ENCODE data around the gene FBXO44.
A peak's percentile ranks its signal among the peaks of the same experiment; 100 is the strongest.

DNA sequence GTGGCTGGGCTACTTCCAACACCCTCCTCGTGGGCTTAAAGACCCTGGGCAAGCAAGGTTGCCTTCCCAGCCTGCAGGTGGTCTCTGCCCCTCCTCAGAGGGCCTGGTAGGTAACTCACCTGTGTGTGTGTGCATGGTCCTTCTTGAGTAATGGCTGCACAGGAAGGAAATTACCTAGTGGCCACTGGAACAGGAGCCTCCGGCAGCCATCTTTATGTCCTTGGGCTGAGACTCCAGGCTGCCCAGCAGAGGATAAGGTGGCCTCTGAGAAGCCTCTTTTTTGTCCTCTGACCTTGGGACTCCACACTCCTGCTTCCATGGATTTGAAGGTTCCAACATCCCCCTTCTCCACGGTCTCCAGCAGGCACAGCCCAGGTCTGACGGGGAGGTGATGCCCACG is 56.8 kb downstream of the FBXO44 start:
- TF ChIP-seq, protein P1, sequence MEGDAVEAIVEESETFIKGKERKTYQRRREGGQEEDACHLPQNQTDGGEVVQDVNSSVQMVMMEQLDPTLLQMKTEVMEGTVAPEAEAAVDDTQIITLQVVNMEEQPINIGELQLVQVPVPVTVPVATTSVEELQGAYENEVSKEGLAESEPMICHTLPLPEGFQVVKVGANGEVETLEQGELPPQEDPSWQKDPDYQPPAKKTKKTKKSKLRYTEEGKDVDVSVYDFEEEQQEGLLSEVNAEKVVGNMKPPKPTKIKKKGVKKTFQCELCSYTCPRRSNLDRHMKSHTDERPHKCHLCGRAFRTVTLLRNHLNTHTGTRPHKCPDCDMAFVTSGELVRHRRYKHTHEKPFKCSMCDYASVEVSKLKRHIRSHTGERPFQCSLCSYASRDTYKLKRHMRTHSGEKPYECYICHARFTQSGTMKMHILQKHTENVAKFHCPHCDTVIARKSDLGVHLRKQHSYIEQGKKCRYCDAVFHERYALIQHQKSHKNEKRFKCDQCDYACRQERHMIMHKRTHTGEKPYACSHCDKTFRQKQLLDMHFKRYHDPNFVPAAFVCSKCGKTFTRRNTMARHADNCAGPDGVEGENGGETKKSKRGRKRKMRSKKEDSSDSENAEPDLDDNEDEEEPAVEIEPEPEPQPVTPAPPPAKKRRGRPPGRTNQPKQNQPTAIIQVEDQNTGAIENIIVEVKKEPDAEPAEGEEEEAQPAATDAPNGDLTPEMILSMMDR (IDR thresholded peaks at IDR 0.05) = 0 out of 2 replicates have a peak, but pooled peaks have one; percentile 31
- TF ChIP-seq TCF7L2 (IDR thresholded peaks at IDR 0.05; ENCODE audit: low read depth, low read length) = no peak
- no peak for TF ChIP-seq POLR2AphosphoS5 (IDR thresholded peaks at IDR 0.05; ENCODE audit: low read depth, low read length)
- no peak for TF ChIP-seq SIN3A (IDR thresholded peaks at IDR 0.05; ENCODE audit: borderline replicate concordance, insufficient read depth, low read depth, low read length)
- TF ChIP-seq, protein P2, sequence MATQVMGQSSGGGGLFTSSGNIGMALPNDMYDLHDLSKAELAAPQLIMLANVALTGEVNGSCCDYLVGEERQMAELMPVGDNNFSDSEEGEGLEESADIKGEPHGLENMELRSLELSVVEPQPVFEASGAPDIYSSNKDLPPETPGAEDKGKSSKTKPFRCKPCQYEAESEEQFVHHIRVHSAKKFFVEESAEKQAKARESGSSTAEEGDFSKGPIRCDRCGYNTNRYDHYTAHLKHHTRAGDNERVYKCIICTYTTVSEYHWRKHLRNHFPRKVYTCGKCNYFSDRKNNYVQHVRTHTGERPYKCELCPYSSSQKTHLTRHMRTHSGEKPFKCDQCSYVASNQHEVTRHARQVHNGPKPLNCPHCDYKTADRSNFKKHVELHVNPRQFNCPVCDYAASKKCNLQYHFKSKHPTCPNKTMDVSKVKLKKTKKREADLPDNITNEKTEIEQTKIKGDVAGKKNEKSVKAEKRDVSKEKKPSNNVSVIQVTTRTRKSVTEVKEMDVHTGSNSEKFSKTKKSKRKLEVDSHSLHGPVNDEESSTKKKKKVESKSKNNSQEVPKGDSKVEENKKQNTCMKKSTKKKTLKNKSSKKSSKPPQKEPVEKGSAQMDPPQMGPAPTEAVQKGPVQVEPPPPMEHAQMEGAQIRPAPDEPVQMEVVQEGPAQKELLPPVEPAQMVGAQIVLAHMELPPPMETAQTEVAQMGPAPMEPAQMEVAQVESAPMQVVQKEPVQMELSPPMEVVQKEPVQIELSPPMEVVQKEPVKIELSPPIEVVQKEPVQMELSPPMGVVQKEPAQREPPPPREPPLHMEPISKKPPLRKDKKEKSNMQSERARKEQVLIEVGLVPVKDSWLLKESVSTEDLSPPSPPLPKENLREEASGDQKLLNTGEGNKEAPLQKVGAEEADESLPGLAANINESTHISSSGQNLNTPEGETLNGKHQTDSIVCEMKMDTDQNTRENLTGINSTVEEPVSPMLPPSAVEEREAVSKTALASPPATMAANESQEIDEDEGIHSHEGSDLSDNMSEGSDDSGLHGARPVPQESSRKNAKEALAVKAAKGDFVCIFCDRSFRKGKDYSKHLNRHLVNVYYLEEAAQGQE (IDR thresholded peaks at IDR 0.05; ENCODE audit: insufficient read depth in 1 of 2, low read depth in 2 of 2, low read length in 1 of 2) = no peak

Data from Panc1 (cell line).